H1 (cell line): ENCODE data around the gene MAST1. TPM values are rescaled to one million over a fixed set of nuclear protein-coding genes. Genes with fewer than 3 reads are reported as not detected.
A peak's percentile ranks its signal among the peaks of the same experiment; 100 is the strongest.

Experiments used
- CTCF ChIA-PET: fragments of 300-600 bp; sonication (Branson Sonifier 250); formaldehyde crosslinking; loops from one replicate; lab custom pipeline; 2021; ENCODE audit not compliant: partially characterized antibody; lab: Charles Lee
- POLR2A ChIA-PET: fragments of 300-600 bp; sonication (Branson Sonifier 250); formaldehyde crosslinking; loops from one replicate; lab custom pipeline; 2021; ENCODE audit warnings: inconsistent platforms; ENCODE audit not compliant: partially characterized antibody; lab: Charles Lee
- DNase-seq, 2 experiments: peaks; one replicate each; pipeline versions ENCODE4 v3.0.0 to v3.0.0-alpha.2; 2010 to 2022; ENCODE audit warnings: low spot score in 2 of 2, low read depth in 1 of 2, mixed read lengths in 1 of 2
- FAIRE-seq: peaks from 2 replicates; lab custom pipeline; 2011; peaks lifted over from hg19 to GRCh38; lab: Jason Lieb, UNC
- H2AFZ ChIP-seq: 2 replicates; pipeline ENCODE4 v1.8.1; 2012; ENCODE audit warnings: low read length, inconsistent platforms
- H2AK5ac ChIP-seq: 2 replicates; pipeline ENCODE4 v1.6.1; 2013; ENCODE audit warnings: low read depth, low read length
- H2BK120ac ChIP-seq: replicated peaks from 2 replicates; pipeline ENCODE3; 2013; ENCODE audit warnings: low read depth, low read length, inconsistent platforms
- H2BK12ac ChIP-seq: 2 replicates; pipeline ENCODE4 v1.6.1; 2013; ENCODE audit warnings: low read depth, low read length
- H2BK15ac ChIP-seq: 2 replicates; pipeline ENCODE4 v1.6.1; 2013; ENCODE audit warnings: low read length
- H2BK20ac ChIP-seq: 2 replicates; pipeline ENCODE4 v1.6.1; 2013; ENCODE audit warnings: low read length
- H2BK5ac ChIP-seq: 2 replicates; pipeline ENCODE4 v1.6.1; 2013; ENCODE audit warnings: low read depth, low read length
- H3K14ac ChIP-seq: 2 replicates; pipeline ENCODE4 v1.6.1; 2013; ENCODE audit warnings: inconsistent platforms; ENCODE audit not compliant: insufficient read length
- H3K18ac ChIP-seq: 2 replicates; pipeline ENCODE4 v1.6.1; 2013; ENCODE audit warnings: low read length; ENCODE audit errors: extremely low read depth
- H3K23ac ChIP-seq: 2 replicates; pipeline ENCODE4 v1.6.1; 2013; ENCODE audit warnings: inconsistent platforms; ENCODE audit not compliant: insufficient read length
- H3K23me2 ChIP-seq: 2 replicates; pipeline ENCODE4 v1.6.1; 2013; ENCODE audit warnings: low read depth, low read length
- H3K27ac ChIP-seq: 2 replicates; pipeline ENCODE4 v1.6.1; 2011; ENCODE audit warnings: low read depth, low read length, inconsistent platforms
- H3K27me3 ChIP-seq, 4 experiments: replicated peaks in 1 of 4; 1 replicate in 1 of 4; 2 replicates in 3 of 4; pipeline versions ENCODE4 v1.6.1 to v1.8.1; 2011 to 2013; ENCODE audit warnings: low read length in 3 of 4, mild to moderate bottlenecking in 3 of 4, inconsistent platforms in 2 of 4, mixed read lengths in 2 of 4, moderate library complexity in 1 of 4; ENCODE audit not compliant: control insufficient read depth in 3 of 4, insufficient read depth in 3 of 4; ENCODE audit errors: extremely low read depth in 1 of 4
- H3K36me3 ChIP-seq, 4 experiments: 2 replicates each; pipeline versions ENCODE4 v1.6.1 to v1.8.1; 2011 to 2013; ENCODE audit warnings: mild to moderate bottlenecking in 4 of 4, low read length in 3 of 4, moderate library complexity in 2 of 4, control low read depth in 1 of 4, inconsistent platforms in 1 of 4; ENCODE audit not compliant: insufficient read depth in 4 of 4, control insufficient read depth in 2 of 4
- H3K4ac ChIP-seq: replicated peaks from 2 replicates; pipeline ENCODE3; 2013; ENCODE audit warnings: low read length, low read depth, mixed read lengths, inconsistent platforms; ENCODE audit not compliant: insufficient read length
- H3K4me1 ChIP-seq, 4 experiments: replicated peaks in 1 of 4; 1 replicate in 1 of 4; 2 replicates in 3 of 4; pipeline versions ENCODE4 v1.6.1 to v1.8.1; 2011 to 2013; ENCODE audit warnings: low read length in 3 of 4, inconsistent platforms in 2 of 4, mixed read lengths in 1 of 4; ENCODE audit not compliant: insufficient read depth in 4 of 4, control insufficient read depth in 3 of 4
- H3K4me2 ChIP-seq, 2 experiments: 2 replicates each; pipeline versions ENCODE4 v1.6.1 to v1.8.1; 2011 to 2013; ENCODE audit warnings: low read depth in 2 of 2, low read length in 2 of 2, control low read depth in 1 of 2, inconsistent platforms in 1 of 2, mild to moderate bottlenecking in 1 of 2; ENCODE audit not compliant: insufficient read depth in 1 of 2
- H3K4me3 ChIP-seq, 4 experiments: fragments of 200-600, 300-600 bp in 1 of 4; sonication (generic), shearing (Covaris generic), sonication (Bioruptor Twin) in 1 of 4; 2 replicates each; pipeline versions ENCODE4 v1.5.1 to v1.8.1; 2011 to 2016; ENCODE audit warnings: low read length in 4 of 4, low read depth in 3 of 4, control low read depth in 2 of 4, inconsistent platforms in 2 of 4, mild to moderate bottlenecking in 2 of 4, mixed read lengths in 1 of 4, moderate library complexity in 1 of 4; ENCODE audit not compliant: insufficient read depth in 2 of 4; ENCODE audit errors: extremely low read depth in 1 of 4
- H3K56ac ChIP-seq: replicated peaks from 2 replicates; pipeline ENCODE3; 2013; ENCODE audit warnings: low read depth, mild to moderate bottlenecking, mixed read lengths, low read length, inconsistent platforms; ENCODE audit not compliant: insufficient read length
- H3K79me1 ChIP-seq: 2 replicates; pipeline ENCODE4 v1.6.1; 2013; ENCODE audit warnings: low read depth, low read length, control low read depth
- H3K79me2 ChIP-seq, 2 experiments: 2 replicates each; pipeline versions ENCODE4 v1.6.1 to v1.8.1; 2012 to 2013; ENCODE audit warnings: low read length in 2 of 2, mild to moderate bottlenecking in 2 of 2, inconsistent platforms in 1 of 2; ENCODE audit not compliant: insufficient read depth in 2 of 2, control insufficient read depth in 1 of 2
- H3K9ac ChIP-seq, 4 experiments: replicated peaks in 1 of 4; 1 replicate in 1 of 4; 2 replicates in 3 of 4; pipeline versions ENCODE4 v1.6.1 to v1.8.1; 2011 to 2013; ENCODE audit warnings: low read depth in 3 of 4, low read length in 3 of 4, control low read depth in 2 of 4, mild to moderate bottlenecking in 2 of 4, moderate library complexity in 2 of 4, inconsistent platforms in 1 of 4; ENCODE audit errors: extremely low read depth in 1 of 4
- H3K9me3 ChIP-seq, 2 experiments: 2 replicates each; pipeline versions ENCODE4 v1.6.1 to v1.8.1; 2012 to 2013; ENCODE audit warnings: mild to moderate bottlenecking in 2 of 2, moderate library complexity in 2 of 2, control low read depth in 1 of 2, inconsistent platforms in 1 of 2, low read depth in 1 of 2, low read length in 1 of 2, mixed read lengths in 1 of 2; ENCODE audit not compliant: insufficient read depth in 2 of 2
- H4K20me1 ChIP-seq, 2 experiments: replicated peaks in 1 of 2; 2 replicates each; pipeline versions ENCODE3 to v1.8.1; 2011 to 2013; ENCODE audit warnings: inconsistent platforms in 2 of 2, low read length in 2 of 2, mild to moderate bottlenecking in 1 of 2; ENCODE audit not compliant: insufficient read depth in 2 of 2, control insufficient read depth in 1 of 2
- H4K5ac ChIP-seq: 2 replicates; pipeline ENCODE4 v1.6.1; 2013; ENCODE audit warnings: low read length, low read depth, mixed read lengths, inconsistent platforms; ENCODE audit not compliant: insufficient read length
- H4K8ac ChIP-seq: 2 replicates; pipeline ENCODE4 v1.8.0; 2013; ENCODE audit warnings: mild to moderate bottlenecking, moderate library complexity, low read length, inconsistent platforms; ENCODE audit not compliant: insufficient read depth; ENCODE audit errors: extremely low read depth
- H4K91ac ChIP-seq: replicated peaks from 2 replicates; pipeline ENCODE3; 2013; ENCODE audit warnings: low read length, mixed read lengths, inconsistent platforms; ENCODE audit not compliant: insufficient read length
- CEBPB ChIP-seq: IDR thresholded peaks from 2 replicates; pipeline ENCODE4 v1.6.1; 2012; ENCODE audit warnings: low read depth, low read length
- KDM5A ChIP-seq: fragments of 200-600 bp; IDR thresholded peaks from 2 replicates; pipeline ENCODE4 v1.7.1; 2012; ENCODE audit warnings: mild to moderate bottlenecking, low read length, inconsistent platforms, mixed read lengths
- MAX ChIP-seq: IDR thresholded peaks from 2 replicates; pipeline ENCODE4 v1.6.1; 2012; ENCODE audit warnings: inconsistent platforms
- NRF1 ChIP-seq: IDR thresholded peaks from 2 replicates; pipeline ENCODE4 v1.6.1; 2011; ENCODE audit warnings: mild to moderate bottlenecking, low read depth, low read length, improper control_type of control experiment
- POLR2A ChIP-seq, 2 experiments: IDR thresholded peaks; 1 replicate in 1 of 2; 2 replicates in 1 of 2; pipeline ENCODE4 v1.6.1; 2011; ENCODE audit warnings: low read depth in 2 of 2, low read length in 2 of 2, mild to moderate bottlenecking in 2 of 2; ENCODE audit errors: control extremely low read depth in 1 of 2
- POLR2AphosphoS5 ChIP-seq: IDR thresholded peaks from 2 replicates; pipeline ENCODE4 v1.6.1; 2011; ENCODE audit warnings: low read depth, low read length
- RBBP5 ChIP-seq: IDR thresholded peaks from 2 replicates; pipeline ENCODE4 v1.7.1; 2012; ENCODE audit warnings: low read depth, mild to moderate bottlenecking, inconsistent platforms, low read length, moderate library complexity, borderline replicate concordance
- RFX5 ChIP-seq: IDR thresholded peaks from 2 replicates; pipeline ENCODE4 v1.6.1; 2011; ENCODE audit warnings: low read depth, low read length, improper control_type of control experiment, borderline replicate concordance
- SIN3A ChIP-seq, 2 experiments: IDR thresholded peaks in 1 of 2; conservative IDR thresholded peaks in 1 of 2; 2 replicates each; pipeline ENCODE4 v1.6.1; 2011 to 2012; ENCODE audit warnings: low read length in 2 of 2, improper control_type of control experiment in 1 of 2, low read depth in 1 of 2, mild to moderate bottlenecking in 1 of 2
- SP4 ChIP-seq: IDR thresholded peaks from 2 replicates; pipeline ENCODE4 v1.6.1; 2012; ENCODE audit warnings: low read length, inconsistent platforms
- TAF1 ChIP-seq: IDR thresholded peaks from 2 replicates; pipeline ENCODE4 v1.6.1; 2011; ENCODE audit warnings: mild to moderate bottlenecking, low read depth, low read length
- TBP ChIP-seq: IDR thresholded peaks from 2 replicates; pipeline ENCODE4 v1.6.1; 2011; ENCODE audit warnings: low read depth, low read length, improper control_type of control experiment
- TEAD4 ChIP-seq: IDR thresholded peaks from 2 replicates; pipeline ENCODE4 v1.6.1; 2012; ENCODE audit warnings: low read depth, low read length, inconsistent platforms, mixed read lengths
- WGBS, 2 experiments: shearing (Covaris generic) in 1 of 2; methylation state at CpG; one replicate each; pipeline versions ENCODE4 v1.1.6 to v1.1.7; 2013 to 2015; ENCODE audit warnings: low lambda C conversion rate in 2 of 2, mixed read lengths in 2 of 2, inconsistent platforms in 1 of 2, low coverage in 1 of 2, missing lambda C conversion rate in 1 of 2; ENCODE audit not compliant: insufficient replicate concordance in 2 of 2, insufficient coverage in 1 of 2, insufficient read length in 1 of 2; ENCODE audit errors: extremely low coverage in 1 of 2, missing lambda C conversion rate in 1 of 2; 5-methylcytosine and 5-hydroxymethylcytosine counted together
- polyA plus RNA-seq, 7 experiments: library from polyadenylated mRNA; depleted of rRNA in 3 of 7; stranded (reverse) in 5 of 7; unstranded in 2 of 7; fragments of >200 nt in 5 of 7; fragments of 200-250 nt in 2 of 7; gene quantifications; 1 replicate in 5 of 7; 2 replicates in 1 of 7; 4 replicates in 1 of 7; pipeline versions ENCODE4 v1.2.1 to v1.2.3, GENCODE V29; 2011 to 2013; ENCODE audit warnings: missing spikeins in 2 of 7, mixed read lengths in 2 of 7
- total RNA-seq: library from RNA; stranded (reverse); fragmentation: NEBNext Ultra II Directional; extraction: Animal tissue kit (Norgen Biotek cat#: 25700); gene quantifications from 2 replicates; pipeline ENCODE4 v1.2.1, GENCODE V29; 2021

MAST1 gene
- total and polyA plus RNA-seq, 2 of the 8 experiments (the other 6 are each of a cell fraction or from before 2014, with no cell fraction given), result 15.6 to 28.3 TPM

DNA sequence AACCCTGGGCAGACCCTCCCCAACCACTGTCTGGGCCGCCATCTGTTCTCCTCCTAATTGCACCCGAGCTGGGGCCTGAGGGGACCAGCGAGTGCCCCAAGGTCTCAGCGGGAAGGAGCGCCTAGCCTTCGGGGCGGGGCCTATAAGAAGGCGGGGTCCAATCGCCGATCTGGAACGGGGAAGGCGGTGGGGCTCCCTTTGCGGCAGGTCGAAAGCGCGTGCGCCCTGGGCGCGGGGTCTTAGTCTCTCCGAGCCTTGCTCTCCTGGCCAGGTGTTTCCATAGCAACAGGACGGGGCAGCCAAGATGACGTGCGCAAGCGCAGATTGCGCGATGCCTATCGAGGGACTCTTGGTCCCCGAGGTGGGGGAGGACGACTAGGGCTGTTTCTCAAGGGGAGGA, 2.8 kb downstream of the MAST1 start:
- peaks cover 0 to 9% of the 10 kb centered on the region in 2 experiments; a peak in 2 of 4 replicates for H3K79me2 ChIP-seq
- peak overlapping the region in 2 of 4 experiments; percentile 31 to 33; a peak in 3 of 7 replicates for H3K9ac ChIP-seq
- POLR2A ChIA-PET, result interaction anchor here (1.1 kb wide), 1 partner anchor 41 kb away, joined by 3 read pairs; no protein-coding TSS in a partner anchor
- H3K4me2 ChIP-seq, result peak overlapping the region; percentile 70 to 75
- no peak overlapping the region for H3K56ac ChIP-seq
- peaks cover 6 to 29% (median 10%) of the 10 kb centered on the region in 4 experiments for H3K4me1 ChIP-seq
- H2BK5ac ChIP-seq, result no peak overlapping the region
- FAIRE-seq (no peak), DNase-seq (peak; percentile 94 to 96)
- no peak overlapping the region for H2BK120ac ChIP-seq
- peaks cover 11% of the 10 kb centered on the region for H3K79me1 ChIP-seq
- no peak overlapping the region for H2AFZ ChIP-seq
- WGBS, 2 experiments, result 3% methylated on average over 29 of the region's 29 CpGs; no CpG with 5 or more reads in 1 of the 2 experiments
- no peak overlapping the region for H3K14ac ChIP-seq
- no peak overlapping the region for H3K18ac ChIP-seq
- no peak overlapping the region for H3K23ac ChIP-seq
- no peak overlapping the region for H2AK5ac ChIP-seq
- H3K27ac ChIP-seq, result 0 out of 2 replicates have a peak overlapping the region, but pooled peaks have one; percentile 32
- CTCF ChIA-PET, result interaction anchor here (0.9 to 1.4 kb wide), 2 partner anchors 13 to 16 kb away, joined by 3 to 4 read pairs; no protein-coding TSS in a partner anchor
- H3K36me3 ChIP-seq, result peaks cover 0 to 3% (median 0%) of the 10 kb centered on the region in 4 experiments; a peak in 1 of 8 replicates
- H3K27me3 ChIP-seq, result no peaks in the 10 kb centered on the region; a peak in 1 of 7 replicates
- H2BK20ac ChIP-seq, result no peak overlapping the region
- H3K23me2 ChIP-seq, result peaks cover 15% of the 10 kb centered on the region
- peak overlapping the region; percentile 27 to 68 (median 48); a peak in 7 of 8 replicates for H3K4me3 ChIP-seq
- H2BK12ac ChIP-seq, result no peak overlapping the region
- no peak overlapping the region for H4K5ac ChIP-seq
- no peaks in the 10 kb centered on the region for H3K9me3 ChIP-seq
- H4K91ac ChIP-seq, result no peak overlapping the region
- no peak overlapping the region for H2BK15ac ChIP-seq
- no peak overlapping the region for H3K4ac ChIP-seq
- H4K8ac ChIP-seq, result no peak overlapping the region
- peaks cover 8 to 21% of the 10 kb centered on the region in 2 experiments for H4K20me1 ChIP-seq
- TF ChIP-seq SP4 (peak; percentile 23; the same call in 1 of the 2 replicates), CEBPB (no peak), POLR2A (IDR thresholded peaks at IDR 0.05; ENCODE audit: control extremely low read depth in 1 of 2, low read depth in 2 of 2, low read length in 2 of 2) (peak in 1 of 2 experiments; percentile 45; a peak in 1 of 3 replicates), NRF1 (peak; percentile 81), MAX (peak; percentile 62), RFX5 (0 out of 2 replicates have a peak, but pooled peaks have one; percentile 2), SIN3A (conservative IDR thresholded peaks at IDR 0.05 in 1 of 2, IDR thresholded peaks at IDR 0.05 in 1 of 2; ENCODE audit: low read depth in 1 of 2, low read length in 2 of 2) (no peak; a peak in 1 of 4 replicates), RBBP5 (no peak), TAF1 (0 out of 2 replicates have a peak, but pooled peaks have one; percentile 15), TBP (peak; percentile 28; the same call in 1 of the 2 replicates), POLR2AphosphoS5 (no peak), KDM5A (no peak), TEAD4 (no peak)
